GM18507 (cell line): ENCODE results near the gene ID4.
"Not testable (repeated sequence)": the region's sequence is repeated elsewhere in the genome, so short reads cannot be mapped to it uniquely, and the experiment has no call there.

ENCODE experiments used
- DNase-seq: peaks from one replicate; pipeline ENCODE4 v3.0.0; 2011; ENCODE audit warnings: low read depth; ENCODE audit not compliant: insufficient read length; ENCODE audit errors: extremely low spot score
- FAIRE-seq: peaks from 2 replicates; lab custom pipeline; 2011; peaks lifted over from hg19 to GRCh38; lab: Jason Lieb, UNC

ID4 gene

GRCh38 chr6:19852927-19853326, 15.8 kb downstream of the ID4 start:
- FAIRE-seq (no peak), DNase-seq (no peak)

DNA sequence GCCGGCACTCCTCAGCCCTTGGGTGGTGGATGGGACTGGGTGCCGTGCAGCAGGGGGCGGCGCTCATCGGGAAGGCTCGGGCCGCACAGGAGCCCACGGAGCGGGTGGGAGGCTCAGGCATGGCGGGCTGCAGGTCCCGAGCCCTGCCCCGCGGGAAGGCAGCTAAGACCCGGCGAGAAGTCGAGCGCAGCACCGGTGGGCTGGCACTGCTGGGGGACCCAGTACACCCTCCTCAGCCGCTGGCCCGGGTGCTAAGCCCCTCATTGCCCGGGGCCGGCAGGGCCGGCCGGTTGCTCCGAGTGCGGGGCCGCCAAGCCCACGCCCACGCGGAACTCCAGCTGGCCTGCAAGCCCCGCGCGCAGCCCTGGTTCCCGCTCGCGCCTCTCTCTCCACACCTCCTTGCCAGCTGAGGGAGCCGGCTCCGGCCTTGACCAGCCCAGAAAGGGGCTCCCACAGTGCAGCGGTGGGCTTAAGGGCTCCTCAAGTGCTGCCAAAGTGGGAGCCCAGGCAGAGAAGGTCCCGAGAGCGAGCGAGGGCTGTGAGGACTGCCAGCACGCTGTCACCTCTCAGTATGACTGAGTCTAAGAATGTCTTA, 17.3 kb downstream of the ID4 start:
- not testable (repeated sequence) for FAIRE-seq, DNase-seq

- no peak for FAIRE-seq
- DNase-seq = no peak
Observed at GRCh38 chr6:19855536-19855935, 18.4 kb downstream of the ID4 start.

- no peak for DNase-seq
- FAIRE-seq = no peak
Observed at GRCh38 chr6:19857139-19857538, 20.0 kb downstream of the ID4 start.

GRCh38 chr6:19857703-19858102, 20.5 kb downstream of the ID4 start:
- FAIRE-seq = no peak

GRCh38 chr6:19860235-19860877, 23.2 kb downstream of the ID4 start:
- FAIRE-seq (no peak), DNase-seq (no peak)

More at GRCh38 chr6:19857703-19858102, 20.5 kb downstream of the ID4 start:
- DNase-seq = no peak

DNA sequence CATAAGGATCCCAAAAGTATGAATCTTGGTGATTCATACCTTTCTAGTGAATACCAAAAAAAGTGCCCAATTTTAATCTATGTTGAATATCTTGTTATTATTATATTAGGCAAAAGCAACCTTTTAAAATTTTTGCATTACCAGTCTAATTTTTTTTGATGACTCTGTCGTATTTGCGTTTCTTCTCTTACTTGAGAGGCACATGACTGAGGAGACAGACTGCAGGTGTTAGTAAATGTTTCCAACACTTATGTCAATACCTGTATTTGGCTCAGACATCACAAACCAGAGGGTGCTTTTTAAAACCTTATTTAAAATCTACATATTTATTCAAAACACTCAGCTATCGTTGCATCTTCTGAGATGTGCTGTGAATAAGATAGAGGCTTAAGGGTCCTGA, 27.1 kb downstream of the ID4 start:
- FAIRE-seq (no peak), DNase-seq (no peak)

GRCh38 chr6:19865178-19865577, 28.0 kb downstream of the ID4 start:
- no peak for DNase-seq
- no peak for FAIRE-seq

GRCh38 chr6:19866173-19866984, 29.2 kb downstream of the ID4 start:
- FAIRE-seq = no peak

DNA sequence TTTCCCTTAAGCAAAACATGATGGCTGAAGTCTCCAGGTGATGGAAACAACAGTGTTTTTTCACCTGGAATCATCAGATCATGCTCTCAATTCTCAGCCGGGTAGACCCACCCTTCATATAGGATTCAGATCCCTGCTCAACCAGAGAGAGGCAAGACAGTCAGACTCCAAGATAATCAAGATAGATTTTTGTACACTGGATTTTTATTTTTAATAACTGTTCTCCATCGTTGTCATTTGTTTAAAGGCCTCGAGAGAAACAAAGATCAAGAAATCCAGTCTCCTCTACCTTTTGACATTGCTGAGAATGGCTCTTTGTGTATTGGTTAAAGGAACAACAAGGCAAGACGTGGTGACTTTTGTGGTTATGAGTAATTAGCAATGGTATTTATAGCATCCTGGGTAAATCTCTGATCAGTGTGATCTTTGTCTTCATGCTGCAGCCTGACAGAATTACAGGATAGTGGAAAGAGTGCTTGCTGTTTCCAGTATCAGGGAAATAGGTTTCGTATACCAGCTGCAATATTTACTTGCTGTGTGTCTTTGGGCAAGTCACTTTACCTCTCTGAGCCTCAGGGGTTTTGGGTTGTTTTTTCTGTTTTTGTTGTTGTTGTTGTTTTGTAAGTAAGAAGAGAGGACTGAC, 29.9 kb downstream of the ID4 start:
- no peak for DNase-seq

More at GRCh38 chr6:19866173-19866984, 29.2 kb downstream of the ID4 start:
- no peak for DNase-seq

DNA sequence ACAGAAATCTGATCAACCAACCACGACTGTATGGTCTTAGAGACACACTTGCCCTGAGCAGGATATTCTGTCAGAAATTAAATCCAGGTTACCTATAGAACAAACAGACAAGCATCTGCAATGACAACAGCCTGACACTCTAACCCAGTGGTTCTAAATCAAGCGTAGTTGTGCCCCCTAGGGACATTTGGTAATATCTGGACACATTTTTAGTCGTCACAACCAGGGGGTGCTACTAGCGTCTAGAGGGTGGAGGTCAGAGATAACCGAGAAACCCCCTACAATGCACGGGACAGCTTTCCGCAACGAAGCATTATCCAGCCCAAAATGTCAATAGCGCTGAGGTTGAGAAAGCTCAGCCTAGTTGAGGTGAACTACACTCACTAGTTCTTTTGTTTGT, 32.3 kb downstream of the ID4 start:
- FAIRE-seq (no peak), DNase-seq (no peak)

More for the DNA sequence above, 29.9 kb downstream of the ID4 start:
- FAIRE-seq = no peak

- no peak for FAIRE-seq
- DNase-seq = no peak
Observed at GRCh38 chr6:19870322-19870721, 33.2 kb downstream of the ID4 start.

DNA sequence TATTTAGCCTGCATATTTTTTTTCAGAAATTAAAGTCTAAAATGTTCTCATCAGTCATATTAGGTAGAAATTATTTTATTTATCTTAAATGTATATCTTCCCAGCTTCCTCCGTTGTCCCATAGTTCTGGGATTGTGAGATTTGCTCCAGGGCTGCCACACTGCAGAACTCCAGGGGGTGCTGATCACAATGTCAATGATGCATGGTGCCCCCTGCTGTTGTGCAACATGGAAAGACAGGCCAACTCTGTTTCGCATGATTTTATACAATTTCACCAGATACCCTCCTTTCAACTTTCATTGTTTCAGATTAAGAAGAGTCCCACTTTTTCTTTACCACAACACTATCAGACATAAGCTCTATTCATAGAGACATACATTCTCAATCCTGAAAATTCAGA, 35.9 kb downstream of the ID4 start:
- DNase-seq = no peak

GRCh38 chr6:19876672-19877071, 39.5 kb downstream of the ID4 start:
- DNase-seq (no peak), FAIRE-seq (no peak)

More for the DNA sequence above, 35.9 kb downstream of the ID4 start:
- FAIRE-seq = no peak

DNA sequence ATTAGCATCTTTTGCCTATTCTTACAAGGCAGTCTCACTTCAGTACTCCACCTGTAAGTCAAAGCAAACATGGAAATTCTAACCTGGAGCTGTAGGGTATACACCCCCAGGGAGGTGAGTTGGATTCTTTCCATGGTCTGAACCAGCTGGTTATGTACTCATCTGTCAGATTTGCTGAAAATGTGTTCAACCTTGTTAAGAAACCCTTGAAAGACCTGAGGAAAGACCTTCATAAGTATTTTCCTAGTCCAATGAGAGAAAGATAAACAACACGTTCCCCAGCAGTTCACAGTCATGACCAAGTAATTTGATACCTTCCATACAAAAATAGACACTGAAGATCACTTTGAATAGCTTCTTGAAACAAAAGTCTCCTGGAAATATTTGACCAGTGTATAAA, 42.5 kb downstream of the ID4 start:
- DNase-seq (no peak), FAIRE-seq (no peak)

DNA sequence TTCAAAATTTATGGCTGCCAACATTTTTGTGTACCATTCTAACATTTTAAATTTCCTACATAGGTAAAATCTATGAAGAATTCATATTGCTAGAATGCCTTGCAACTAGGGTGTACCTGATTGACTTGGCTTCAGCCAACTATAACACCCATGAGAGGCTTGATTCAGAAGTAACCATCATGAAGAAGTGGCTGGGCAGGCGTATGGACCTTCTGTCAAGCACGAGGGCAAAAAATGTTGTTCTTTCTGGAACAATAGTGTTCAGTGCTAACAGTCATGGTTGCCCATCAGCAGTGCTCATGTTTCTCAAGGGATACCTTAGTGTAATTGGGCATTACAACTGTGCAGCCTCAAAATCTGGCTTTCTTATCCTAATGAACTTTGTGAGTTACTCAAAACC, 42.9 kb downstream of the ID4 start:
- DNase-seq (no peak), FAIRE-seq (no peak)

GRCh38 chr6:19891451-19891850, 54.3 kb downstream of the ID4 start:
- FAIRE-seq = no peak
- no peak for DNase-seq
